NCI-H524 treated with DMSO at 0.1 percent for 48 hours (cell line): Measurements from ENCODE around the gene PCSK7.

ENCODE experiments used
- DNase-seq: peaks from one replicate; lab custom pipeline; 2025; lab: John Stamatoyannopoulos, UW

PCSK7 gene

DNA sequence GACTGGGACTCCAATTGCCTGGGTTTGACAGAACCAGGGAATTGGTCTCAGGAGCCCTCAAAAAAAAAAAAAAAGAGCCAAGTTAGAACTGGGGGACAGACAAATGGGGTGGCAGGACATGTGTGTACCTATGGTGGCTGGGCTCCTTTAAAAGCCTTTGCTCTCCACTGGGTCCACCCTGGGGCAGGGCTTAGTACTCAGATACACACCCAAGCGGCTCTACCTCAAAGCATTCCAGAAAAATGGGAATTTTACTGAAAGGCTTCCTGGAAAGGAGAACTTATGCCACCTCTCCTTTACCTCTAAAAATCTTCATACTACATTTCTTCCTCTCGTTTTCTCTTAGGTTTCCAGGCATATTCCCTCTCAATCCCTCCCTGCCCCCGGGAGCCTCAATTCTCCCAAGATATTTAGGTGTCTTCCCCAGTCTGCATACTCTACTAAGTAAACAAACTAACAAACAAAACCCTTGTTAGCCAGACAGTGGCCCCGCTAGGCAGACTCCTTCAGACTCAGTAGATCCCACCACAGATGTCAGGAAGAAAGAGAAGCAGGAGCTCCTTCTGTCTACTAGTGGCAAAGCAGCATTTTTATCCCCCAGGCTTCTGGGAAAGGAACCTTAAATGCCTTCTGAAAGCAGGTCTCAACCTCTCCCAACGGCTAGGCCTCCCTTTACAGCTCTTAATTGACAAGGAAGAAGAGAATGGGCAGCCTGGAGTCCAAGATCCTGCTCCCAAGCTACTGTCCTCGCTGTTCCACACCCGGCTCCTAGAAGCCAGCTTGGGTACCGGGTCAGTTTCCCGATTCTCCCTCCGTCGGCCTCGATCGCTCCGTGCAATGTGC lies 653 bp downstream of the PCSK7 start:
- DNase-seq = no peak

DNA sequence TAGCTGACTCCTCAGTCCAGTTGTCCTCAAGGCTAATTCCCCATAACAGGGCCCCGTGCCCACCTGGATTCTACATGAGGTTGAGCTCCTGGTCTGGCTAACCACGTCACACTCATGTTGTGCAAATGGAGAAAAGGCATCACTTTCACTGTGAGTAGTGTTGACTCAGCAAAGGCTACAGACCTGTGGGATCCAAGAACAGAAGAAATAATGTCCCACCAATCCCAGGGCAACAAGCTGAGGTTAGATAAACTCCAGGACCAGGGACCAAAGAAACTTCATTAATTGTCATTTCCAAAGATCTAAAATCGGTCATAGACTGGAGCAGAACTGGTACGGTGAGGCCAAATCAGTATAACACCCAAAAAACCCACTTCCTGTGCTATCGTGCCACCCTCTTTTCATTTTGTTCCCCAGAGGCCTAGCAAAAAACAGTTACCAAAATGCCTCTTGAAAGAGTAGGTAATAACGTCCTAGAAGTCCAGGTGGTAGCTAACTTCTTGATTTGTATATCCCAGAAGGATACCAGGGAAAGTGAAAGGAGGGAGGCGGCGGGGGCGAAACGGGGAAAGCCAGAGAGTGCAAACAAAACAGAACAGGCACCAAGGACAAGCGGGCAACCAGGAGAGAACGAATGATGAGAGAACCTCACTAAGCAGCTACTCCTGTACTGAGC lies 1.4 kb downstream of the PCSK7 start:
- no peak for DNase-seq

- DNase-seq = no peak
Observed at GRCh38 chr11:117229931-117230285, 2.0 kb downstream of the PCSK7 start.

DNA sequence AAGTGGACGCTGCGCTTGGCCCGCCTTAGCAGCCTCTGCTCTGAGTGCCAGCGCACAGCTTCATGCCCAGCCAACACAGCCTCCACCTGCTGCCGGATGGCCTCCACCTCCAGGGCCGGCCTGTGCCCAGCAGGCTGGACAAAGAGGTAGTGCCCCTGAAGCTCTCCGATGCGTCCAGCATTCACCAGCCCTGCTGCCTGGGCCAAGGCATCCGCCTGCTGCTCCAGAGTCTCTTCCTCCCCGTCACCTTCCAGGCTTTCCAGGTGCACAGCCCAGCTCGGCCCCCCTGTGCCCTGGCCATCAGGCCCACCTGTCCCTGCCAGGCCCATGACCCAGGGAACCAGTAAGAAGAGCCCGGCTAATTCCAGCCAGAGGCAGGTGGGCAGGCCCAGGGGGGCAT lies 2.5 kb downstream of the PCSK7 start:
- DNase-seq = no peak

GRCh38 chr11:117228091-117228490 lies 3.8 kb downstream of the PCSK7 start:
- DNase-seq = no peak

GRCh38 chr11:117226388-117227385 lies 5.2 kb downstream of the PCSK7 start:
- DNase-seq = peak; percentile 42

DNA sequence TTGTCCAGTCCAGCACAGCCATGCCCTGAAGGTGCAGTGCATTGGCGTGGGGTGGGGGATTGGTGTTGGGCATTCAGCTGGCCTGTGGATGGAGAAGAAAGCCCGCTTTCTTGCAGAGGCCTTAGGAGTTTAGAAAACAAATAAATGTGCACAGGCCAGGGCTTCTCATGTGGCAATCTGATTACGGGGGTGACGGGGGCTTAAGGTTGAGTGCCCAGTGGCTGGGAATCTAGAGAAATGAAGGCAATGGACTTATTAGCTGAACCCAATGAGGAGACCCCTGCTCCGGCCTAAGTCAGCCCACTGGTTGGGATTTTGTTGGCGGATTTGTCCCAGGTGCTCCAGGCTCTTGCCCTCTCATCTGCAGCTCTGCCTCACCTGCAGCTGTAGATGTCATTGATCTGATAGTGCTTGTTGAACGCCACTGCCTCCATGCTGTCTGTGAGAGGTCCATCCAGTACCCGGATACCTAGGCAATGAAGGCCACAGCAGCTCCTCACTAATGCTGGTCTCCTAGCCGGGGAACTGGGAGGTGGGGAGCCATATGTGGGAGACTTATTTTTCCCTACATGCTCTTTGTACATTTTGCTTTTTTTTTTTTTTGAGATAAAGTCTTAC lies 6.2 kb downstream of the PCSK7 start:
- DNase-seq = no peak

DNA sequence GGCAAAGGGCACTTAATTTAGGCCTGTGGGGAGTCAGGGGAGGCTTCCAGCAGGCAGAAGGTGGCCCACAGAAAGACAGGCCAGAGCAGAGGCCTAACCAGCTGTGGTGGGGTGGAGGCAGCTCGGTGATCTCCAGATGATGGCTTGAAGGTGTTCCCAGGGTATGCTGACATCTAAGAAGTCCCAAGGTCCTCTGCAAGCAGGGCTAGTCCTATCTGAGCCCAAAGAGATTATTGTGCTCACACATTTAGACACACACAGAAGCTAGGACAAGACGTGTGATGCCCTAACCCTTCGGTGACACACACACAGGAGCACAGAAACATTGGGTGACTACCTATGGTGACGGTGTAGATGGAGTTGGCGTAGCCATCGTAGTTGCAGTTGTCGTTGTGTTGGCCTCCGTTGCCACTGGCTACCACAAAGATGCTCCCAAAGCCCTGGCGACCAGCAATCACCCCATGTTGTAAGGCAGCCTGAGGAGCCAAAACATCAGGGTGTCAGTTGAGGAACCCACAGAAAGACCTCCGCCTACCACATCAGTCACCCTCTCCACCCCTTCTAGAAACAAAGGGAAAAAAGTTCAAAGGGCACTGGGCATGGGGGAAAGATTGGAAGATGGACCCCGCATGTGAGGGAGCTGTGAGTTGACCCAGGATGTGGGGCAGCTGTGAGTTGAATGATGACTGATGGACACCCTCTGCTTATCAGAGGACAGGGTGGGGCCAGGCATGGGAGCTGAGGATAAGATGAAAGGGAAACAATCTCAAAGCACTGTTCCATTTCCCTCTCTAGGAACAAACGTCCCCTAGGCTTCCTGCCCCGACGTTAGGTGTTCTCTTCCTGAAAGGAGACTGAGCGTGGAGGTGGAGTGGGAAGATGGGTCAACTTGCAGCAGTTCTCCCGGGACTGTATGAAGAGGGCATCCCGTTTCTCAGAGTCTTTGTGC lies 7.9 kb downstream of the PCSK7 start:
- no peak for DNase-seq

DNA sequence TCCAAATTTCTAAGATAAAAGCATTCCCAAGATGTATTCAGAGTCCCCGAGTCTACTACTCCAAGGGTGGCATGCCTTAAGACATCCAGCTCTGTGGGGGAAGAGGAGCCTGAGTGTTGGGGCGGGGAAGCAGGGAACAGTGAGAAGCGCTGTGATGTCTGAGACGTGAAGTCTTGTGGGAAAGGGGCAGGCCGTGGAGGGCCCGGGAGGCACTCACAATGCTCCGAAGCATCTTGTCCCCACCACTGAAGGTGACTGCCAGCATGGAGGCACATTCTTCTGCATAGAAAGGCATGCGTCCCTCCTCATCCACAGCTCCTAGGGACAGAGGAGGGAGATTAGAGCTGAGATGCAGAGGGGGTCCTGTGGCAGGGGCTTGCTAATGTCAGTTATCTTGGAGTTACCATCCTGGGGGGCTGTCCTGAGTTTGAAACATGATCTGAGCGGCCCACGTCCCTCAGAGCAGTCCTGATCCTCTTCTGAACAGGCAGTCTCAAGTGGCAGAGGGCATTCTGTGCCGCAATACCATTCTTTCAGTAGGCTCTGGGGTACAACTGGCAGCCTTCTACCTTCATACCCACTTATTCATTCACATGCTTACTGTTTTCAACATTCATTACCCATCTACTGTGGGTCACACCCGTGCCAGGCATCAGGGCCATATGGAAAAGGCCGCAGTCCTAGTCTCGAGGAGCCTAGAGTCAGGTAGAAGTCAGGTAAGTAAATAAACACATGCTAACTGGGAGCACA lies 8.7 kb downstream of the PCSK7 start:
- no peak for DNase-seq

DNA sequence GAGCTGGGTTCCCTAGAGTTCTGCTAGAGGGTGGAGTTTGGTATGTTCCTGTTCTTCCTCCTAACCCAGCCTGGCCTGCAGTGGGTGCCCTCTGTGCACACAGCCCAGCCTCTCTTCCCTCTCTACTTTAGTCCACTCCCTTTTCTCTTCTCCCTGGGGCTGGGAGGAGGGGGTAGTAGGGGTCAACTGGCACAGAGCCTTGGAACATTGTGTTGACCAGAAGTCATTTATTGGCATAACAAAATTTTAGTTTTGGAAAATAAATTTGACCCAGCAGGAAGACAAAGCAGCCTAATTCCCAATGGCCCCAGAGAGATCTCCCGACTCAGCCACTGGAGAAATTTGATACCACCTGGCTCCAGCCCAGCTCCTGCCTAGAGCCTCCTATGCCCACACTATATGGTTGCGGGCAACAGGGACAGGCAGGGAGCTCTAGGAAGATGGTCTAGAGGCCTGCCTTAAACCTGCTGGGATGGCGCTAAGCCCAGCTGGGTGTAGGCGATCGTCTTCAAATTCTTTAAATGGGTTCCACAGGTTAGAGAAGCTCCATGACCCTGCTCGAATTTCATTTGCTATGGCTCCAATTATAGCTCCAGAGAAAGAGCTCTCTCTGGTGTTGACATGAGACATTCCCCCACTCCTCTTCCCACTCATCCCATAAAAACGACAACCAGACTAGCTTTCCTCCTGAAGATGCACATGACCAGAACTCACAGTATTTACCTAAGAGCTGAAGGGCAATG lies 9.9 kb downstream of the PCSK7 start:
- DNase-seq = no peak

- no peak for DNase-seq
Observed at GRCh38 chr11:117220999-117221774, 10.7 kb downstream of the PCSK7 start.

DNA sequence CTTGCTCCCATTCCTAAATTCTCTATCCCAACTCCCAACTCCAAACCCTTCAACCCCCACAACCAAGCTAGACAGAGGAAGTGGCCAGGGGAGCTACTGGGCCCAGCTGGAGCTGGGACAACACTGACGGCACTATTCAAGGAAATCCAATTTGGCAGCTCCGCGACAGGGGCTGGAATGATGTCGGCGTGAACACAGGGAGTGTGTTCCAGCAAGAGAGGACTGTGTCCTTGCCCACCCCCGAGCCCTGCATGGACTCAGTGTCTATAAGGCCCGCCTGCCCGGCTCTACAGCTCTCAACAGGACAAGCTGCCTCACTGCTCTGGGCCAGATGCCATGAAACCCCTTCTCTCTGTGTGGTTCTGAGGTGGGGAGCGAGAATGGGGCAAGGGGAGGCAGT lies 11.3 kb downstream of the PCSK7 start:
- no peak for DNase-seq

DNA sequence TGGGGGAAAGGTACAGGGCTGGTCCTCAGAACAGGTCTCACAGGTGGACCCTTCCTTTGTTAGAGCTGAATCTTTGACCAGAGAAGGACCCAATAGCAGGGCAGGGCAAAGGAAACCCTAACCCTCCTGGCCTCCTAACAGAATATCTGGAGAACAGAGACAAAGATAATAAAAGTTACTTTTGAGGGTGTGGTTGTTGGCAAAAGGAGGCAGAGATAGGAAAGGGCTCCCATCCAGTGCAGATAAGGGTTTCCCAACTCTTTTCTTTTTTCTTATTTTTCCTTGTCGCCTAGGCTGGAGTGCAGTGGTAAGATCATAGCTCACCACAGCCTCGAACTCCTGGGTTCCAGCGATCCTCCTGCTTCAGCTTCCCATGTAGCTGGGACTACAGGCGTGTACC lies 11.9 kb downstream of the PCSK7 start:
- no peak for DNase-seq

DNA sequence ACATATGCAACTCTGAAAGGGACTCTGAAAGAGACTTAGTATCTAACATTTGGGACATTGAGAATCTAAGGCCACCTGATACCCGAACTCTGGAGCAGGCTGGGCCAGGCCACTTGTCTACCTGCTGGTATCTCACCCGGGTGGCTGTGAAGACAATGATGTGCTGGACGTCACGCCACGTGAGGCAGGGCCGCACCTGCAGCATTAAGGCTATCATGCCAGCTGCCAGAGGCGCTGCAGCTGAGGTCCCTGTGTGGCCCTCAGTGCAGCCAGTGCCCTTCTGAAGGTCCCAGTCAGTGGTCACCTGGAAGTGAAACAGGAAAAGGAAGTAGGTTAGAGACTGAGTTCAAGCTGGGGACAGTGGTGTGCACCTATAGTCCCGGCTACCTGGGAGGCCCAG lies 12.4 kb downstream of the PCSK7 start:
- DNase-seq = no peak

DNA sequence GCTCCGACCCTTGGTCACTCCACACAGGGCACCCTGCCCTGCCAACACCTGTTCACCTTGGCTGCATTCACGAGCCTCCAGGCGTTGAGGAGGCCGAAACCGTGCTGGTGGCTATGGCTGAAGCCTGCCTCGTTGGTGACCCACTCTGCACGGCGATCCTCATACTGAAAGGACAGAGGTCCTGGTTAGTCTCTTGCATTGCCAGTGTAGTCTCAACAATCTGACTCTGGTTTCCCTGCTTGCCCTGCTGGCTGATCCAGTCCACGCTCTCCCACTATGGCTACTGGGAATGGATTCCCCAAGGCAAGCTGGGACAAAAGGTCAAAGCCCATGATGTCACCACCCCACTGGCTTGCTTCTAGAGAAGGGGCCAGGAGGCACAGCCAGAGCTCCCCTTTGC lies 12.9 kb downstream of the PCSK7 start:
- no peak for DNase-seq

GRCh38 chr11:117218133-117218915 lies 13.5 kb downstream of the PCSK7 start:
- DNase-seq = no peak

DNA sequence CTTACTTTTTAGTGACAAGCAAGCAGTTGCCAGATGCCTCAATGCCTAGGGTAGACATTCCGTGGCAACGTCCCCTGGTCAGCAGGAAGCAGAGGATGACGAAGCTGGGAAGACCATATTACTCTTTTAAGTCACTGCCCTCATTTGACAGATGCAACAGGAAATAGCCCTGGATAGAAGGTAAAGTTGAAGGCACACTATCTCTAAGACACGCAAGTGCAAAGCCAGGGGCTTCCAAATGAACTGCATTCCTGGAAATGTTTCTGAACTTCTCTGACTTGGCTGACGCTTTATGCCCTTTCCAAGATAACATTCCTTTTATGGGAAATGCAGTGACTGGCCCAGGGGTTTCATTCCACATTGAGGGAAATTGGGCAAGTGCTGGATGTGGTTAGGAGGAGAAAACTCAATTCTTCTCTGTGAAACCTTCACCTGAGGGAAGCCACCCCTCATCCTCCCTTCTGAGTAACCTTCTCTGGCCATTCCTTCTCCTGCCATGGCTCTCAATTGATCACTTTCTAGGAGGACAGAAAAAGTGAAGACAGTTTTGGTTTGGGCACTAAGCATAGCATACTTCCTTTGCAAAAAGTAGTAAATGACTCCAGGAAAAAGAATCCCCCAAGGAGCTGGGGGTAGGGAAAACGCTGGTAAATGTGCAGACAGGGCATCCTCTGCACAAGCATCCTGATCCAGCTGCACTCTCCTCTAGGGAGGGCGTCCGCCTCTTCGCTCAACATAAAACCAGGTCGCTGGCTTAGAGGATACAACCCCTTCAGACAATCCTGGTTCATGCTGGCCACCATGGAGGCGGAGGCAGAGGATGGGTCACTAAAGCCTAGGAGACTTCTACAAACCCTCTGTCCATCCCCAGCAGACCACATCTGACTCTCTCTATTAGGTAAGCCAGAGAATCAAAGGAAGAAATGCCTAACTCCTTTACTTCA lies 14.5 kb downstream of the PCSK7 start:
- no peak for DNase-seq
